Osteocyte (in vitro differentiated cells): ENCODE measurements around the gene B4GALT5. TPM values are rescaled to one million over a fixed set of nuclear protein-coding genes. Genes with fewer than 3 reads are reported as not detected.
A peak's percentile ranks its signal among the peaks of the same experiment; 100 is the strongest.
"Not testable (repeated sequence)": the region's sequence is repeated elsewhere in the genome, so short reads cannot be mapped to it uniquely, and the experiment has no call there.

Source experiments
- DNase-seq: peaks from one replicate; pipeline ENCODE4 v3.0.0; 2021; ENCODE audit warnings: mixed read lengths; ENCODE audit not compliant: unreplicated experiment; ENCODE audit errors: extremely low spot score
- H3K27ac Mint-ChIP-seq: one replicate; pipeline ENCODE4 v1.8.0; 2021; ENCODE audit warnings: mild to moderate bottlenecking, mixed read lengths; ENCODE audit not compliant: unreplicated experiment
- H3K27me3 Mint-ChIP-seq: one replicate; pipeline ENCODE4 v1.8.0; 2021; ENCODE audit warnings: mixed read lengths; ENCODE audit not compliant: unreplicated experiment
- H3K36me3 Mint-ChIP-seq: one replicate; pipeline ENCODE4 v1.8.0; 2021; ENCODE audit warnings: mixed read lengths; ENCODE audit not compliant: unreplicated experiment
- H3K4me1 Mint-ChIP-seq: one replicate; pipeline ENCODE4 v1.8.0; 2021; ENCODE audit warnings: mixed read lengths; ENCODE audit not compliant: unreplicated experiment
- H3K4me3 Mint-ChIP-seq: one replicate; pipeline ENCODE4 v1.8.0; 2021; ENCODE audit warnings: mild to moderate bottlenecking, moderate library complexity, mixed read lengths; ENCODE audit not compliant: unreplicated experiment
- H3K9me3 Mint-ChIP-seq: one replicate; pipeline ENCODE4 v1.8.0; 2021; ENCODE audit warnings: mixed read lengths; ENCODE audit not compliant: unreplicated experiment
- total RNA-seq: library from RNA; stranded (reverse); gene quantifications from 2 replicates; pipeline ENCODE4 v1.2.1, GENCODE V29; 2021
- TF ChIP-seq, protein P1 (sequence below): fragments of 200-600 bp; sonication (generic); IDR thresholded peaks from 2 replicates; pipeline ENCODE4 v1.5.0; 2021; ENCODE audit warnings: antibody characterized with exemption, mild to moderate bottlenecking, moderate library complexity

The B4GALT5 gene
- total RNA-seq, 1 donor from 2014 or later, result 45.4 TPM

DNA sequence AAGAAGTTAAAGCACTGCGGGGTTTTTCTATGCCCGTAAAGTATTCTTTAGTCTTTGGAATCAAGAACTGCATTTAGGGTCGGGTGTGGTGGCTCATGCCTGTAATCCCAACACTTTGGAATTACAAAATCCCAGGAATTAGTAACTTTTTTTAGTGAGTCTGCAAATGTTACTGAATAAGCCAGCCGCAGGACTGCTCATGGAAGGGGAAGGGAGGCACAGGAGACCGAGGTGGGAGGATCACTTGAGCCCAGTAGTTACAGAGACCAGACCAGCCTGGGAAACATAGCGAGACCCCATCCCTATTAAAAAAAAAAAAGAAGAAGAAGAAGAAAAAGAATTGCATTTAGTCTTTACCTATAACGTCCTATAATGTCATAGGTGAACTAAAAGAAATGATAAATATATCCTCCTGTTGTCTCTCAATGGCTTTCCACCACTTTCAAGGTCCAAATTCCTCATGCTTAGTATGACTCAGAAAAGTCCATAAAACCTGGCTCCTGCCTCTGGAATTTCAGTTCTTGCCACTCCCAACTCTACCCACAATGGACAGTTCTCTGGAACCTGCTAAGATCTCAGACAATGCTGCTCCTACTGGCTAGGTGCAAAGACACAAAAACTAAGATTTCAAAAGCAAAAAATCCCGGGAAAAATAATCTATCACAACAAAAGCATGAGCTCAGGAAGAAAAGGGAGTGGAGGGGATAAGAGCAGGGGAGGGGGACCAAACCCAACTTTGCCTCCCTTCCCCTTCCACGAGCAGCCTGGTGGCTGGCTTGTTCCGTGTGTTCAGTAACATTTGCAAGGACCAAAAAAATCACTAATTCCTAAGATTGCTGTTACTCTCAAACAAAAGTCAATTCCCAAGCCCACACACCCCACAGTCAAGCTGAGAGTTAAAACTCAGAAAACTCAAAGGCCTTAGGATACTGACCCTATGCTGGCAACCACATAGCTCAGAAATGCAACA lies 39.0 kb downstream of the B4GALT5 start:
- no peaks in the 10 kb centered on the region for H3K9me3 Mint-ChIP-seq
- no peaks in the 10 kb centered on the region for H3K27me3 Mint-ChIP-seq
- TF ChIP-seq, protein P1, sequence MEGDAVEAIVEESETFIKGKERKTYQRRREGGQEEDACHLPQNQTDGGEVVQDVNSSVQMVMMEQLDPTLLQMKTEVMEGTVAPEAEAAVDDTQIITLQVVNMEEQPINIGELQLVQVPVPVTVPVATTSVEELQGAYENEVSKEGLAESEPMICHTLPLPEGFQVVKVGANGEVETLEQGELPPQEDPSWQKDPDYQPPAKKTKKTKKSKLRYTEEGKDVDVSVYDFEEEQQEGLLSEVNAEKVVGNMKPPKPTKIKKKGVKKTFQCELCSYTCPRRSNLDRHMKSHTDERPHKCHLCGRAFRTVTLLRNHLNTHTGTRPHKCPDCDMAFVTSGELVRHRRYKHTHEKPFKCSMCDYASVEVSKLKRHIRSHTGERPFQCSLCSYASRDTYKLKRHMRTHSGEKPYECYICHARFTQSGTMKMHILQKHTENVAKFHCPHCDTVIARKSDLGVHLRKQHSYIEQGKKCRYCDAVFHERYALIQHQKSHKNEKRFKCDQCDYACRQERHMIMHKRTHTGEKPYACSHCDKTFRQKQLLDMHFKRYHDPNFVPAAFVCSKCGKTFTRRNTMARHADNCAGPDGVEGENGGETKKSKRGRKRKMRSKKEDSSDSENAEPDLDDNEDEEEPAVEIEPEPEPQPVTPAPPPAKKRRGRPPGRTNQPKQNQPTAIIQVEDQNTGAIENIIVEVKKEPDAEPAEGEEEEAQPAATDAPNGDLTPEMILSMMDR, result no peak
- peak overlapping the region; percentile 12 for H3K27ac Mint-ChIP-seq
- DNase-seq, result no peak
- no peaks in the 10 kb centered on the region for H3K36me3 Mint-ChIP-seq
- no peak overlapping the region for H3K4me3 Mint-ChIP-seq
- H3K4me1 Mint-ChIP-seq, result peaks cover 77% of the 10 kb centered on the region

DNA sequence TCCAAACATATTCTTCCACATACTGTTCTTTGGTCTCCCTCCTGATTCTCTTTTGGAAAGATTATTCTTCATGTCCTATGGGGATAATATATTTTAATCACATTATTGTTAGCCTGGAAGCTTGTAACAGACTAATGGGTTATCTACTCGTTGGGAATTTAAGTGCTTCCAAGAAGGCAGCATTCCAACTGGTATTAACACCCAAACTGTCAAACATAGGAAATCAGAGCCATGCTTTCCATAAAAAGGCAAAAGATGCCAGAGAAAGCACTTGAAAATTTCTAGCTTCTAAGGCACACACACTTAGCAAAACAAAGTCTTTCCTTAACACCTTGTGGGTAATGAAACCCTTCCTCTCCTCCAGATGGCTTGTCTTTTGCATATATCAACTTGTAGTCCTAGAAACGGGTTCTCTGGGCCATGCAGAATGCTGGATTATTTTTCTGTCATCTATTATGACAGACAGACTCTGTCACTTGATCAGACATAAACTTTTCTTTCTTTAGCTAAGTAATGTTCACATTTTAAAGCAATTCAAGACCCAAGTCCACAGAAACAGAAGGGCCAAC lies 41.5 kb downstream of the B4GALT5 start:
- Mint-ChIP-seq H3K27ac (peak overlapping the region; percentile 10), H3K4me1 (peaks cover 74% of the 10 kb centered on the region), H3K9me3 (no peaks in the 10 kb centered on the region)

DNA sequence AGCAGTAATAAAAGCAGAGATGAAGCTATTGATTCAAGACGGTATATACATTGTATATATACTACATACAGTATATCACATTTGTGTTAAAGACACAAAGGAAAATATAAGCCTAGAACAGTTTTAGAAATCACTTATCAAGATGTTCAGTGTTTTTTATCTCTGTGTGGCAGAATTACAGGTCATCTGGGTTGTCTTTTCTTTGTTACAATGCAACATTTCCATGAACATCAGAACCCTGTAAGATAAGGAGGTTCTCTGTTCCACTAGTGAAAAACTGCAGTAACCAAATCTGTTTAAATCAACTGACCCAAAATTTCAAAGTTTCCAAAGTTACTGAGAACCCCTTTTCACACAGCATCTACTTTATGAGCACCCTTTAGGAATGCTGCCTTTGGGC lies 42.2 kb downstream of the B4GALT5 start:
- Mint-ChIP-seq H3K27me3 (no peaks in the 10 kb centered on the region), H3K4me1 (peaks cover 72% of the 10 kb centered on the region), H3K36me3 (no peaks in the 10 kb centered on the region), H3K4me3 (no peak overlapping the region), H3K9me3 (no peaks in the 10 kb centered on the region), H3K27ac (peak overlapping the region; percentile 10)
- DNase-seq, result no peak
- TF ChIP-seq, protein P1, result no peak

More for the DNA sequence above, 41.5 kb downstream of the B4GALT5 start:
- Mint-ChIP-seq H3K4me3 (no peak overlapping the region), H3K36me3 (no peaks in the 10 kb centered on the region), H3K27me3 (no peaks in the 10 kb centered on the region)
- DNase-seq, result no peak
- TF ChIP-seq, protein P1, result no peak

DNA sequence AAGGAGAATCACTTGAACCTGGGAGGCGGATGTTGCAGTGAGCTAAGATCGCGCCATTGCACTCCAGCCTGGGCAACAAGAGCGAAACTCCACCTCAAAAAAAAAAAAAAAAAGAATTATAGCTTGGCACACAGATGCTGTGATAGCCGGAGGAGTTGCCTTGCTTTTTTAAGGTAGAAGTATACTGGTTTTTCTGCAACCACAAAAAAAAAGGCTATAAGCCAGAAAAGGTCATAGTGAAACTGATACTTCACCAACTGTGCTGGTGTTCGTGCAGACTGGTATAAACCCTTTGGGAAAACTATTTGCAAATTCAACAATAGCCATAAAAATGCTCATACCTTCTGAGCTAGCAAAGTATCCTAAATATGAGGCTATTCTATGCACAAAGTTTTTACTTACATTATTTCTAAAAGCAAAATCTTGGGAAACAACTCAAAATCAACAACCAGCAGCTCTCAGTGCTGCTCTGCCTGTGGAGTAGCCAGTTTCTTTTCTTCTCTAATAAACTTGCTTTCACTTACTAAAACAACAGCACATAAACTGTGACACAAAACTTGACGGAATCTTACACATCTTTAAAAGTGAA lies 44.0 kb downstream of the B4GALT5 start:
- DNase-seq, result no peak
- no peaks in the 10 kb centered on the region for H3K27me3 Mint-ChIP-seq
- peaks cover 57% of the 10 kb centered on the region for H3K4me1 Mint-ChIP-seq
- peak overlapping the region; percentile 44 for H3K4me3 Mint-ChIP-seq
- H3K36me3 Mint-ChIP-seq, result no peaks in the 10 kb centered on the region
- no peaks in the 10 kb centered on the region for H3K9me3 Mint-ChIP-seq
- H3K27ac Mint-ChIP-seq, result peak overlapping the region; percentile 85
- TF ChIP-seq, protein P1, result no peak

DNA sequence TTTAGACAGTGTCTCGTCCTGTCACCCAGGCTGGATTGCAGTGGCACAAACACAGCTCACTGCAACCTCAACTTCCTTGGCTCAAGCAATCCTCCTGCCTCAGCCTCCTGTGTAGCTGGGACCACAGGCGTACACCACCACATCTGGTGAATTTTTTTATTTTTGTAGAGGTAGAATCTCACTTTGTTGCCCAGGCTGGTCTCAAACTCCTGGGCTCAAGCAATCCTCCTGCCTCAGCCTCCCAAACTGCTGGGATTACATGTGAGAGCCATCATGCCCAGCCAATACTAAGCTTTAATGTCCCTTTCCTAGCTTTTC lies 44.8 kb downstream of the B4GALT5 start:
- not testable (repeated sequence) for H3K9me3 Mint-ChIP-seq, H3K36me3 Mint-ChIP-seq, H3K27me3 Mint-ChIP-seq, H3K4me3 Mint-ChIP-seq
- DNase-seq, result peak; percentile 34
- Mint-ChIP-seq H3K27ac (peak overlapping the region; percentile 85), H3K4me1 (peaks cover 55% of the 10 kb centered on the region)
